ENCODE measurements around the gene PIP5K1B.

- no peak for TF ChIP-seq CTCF (IDR thresholded peaks at IDR 0.05; ENCODE audit: poor library complexity)
- TF ChIP-seq EZH2 (IDR thresholded peaks at IDR 0.05; ENCODE audit: borderline replicate concordance): no peak
Observed at GRCh38 chr9:68827837-68828744, 123.1 kb downstream of the PIP5K1B start.

Data from hepatocyte (in vitro differentiated cells).